ENCODE results near the gene MMP20. TPM values are rescaled to one million over a fixed set of nuclear protein-coding genes. Genes with fewer than 3 reads are reported as not detected.
"Not testable (repeated sequence)": the region's sequence is repeated elsewhere in the genome, so short reads cannot be mapped to it uniquely, and the experiment has no call there.

Gene MMP20
- polyA plus RNA-seq, 2 donors, result not detected

DNA sequence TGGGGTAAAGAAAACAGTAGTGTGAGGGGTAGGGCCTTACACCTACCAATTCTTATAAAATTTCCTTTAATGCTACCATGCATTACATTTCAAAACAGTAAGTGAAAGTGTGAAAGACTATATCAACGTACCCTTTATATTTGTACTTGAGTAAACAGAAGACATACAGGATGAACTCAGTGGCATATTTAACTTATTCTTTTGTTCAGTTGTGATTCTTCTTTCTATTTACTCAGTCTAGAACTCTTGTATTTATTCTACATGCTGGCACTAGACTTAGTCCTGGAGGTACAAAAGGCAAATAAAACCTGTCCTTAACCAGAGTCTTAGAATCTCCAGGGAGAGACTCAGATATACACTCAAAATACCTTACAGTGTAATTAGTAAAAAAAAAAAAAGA lies 4.8 kb upstream of the MMP20 start:
- WGBS, 2 donors, result 40 to 53% methylated on average over 1 of the region's 1 CpG

DNA sequence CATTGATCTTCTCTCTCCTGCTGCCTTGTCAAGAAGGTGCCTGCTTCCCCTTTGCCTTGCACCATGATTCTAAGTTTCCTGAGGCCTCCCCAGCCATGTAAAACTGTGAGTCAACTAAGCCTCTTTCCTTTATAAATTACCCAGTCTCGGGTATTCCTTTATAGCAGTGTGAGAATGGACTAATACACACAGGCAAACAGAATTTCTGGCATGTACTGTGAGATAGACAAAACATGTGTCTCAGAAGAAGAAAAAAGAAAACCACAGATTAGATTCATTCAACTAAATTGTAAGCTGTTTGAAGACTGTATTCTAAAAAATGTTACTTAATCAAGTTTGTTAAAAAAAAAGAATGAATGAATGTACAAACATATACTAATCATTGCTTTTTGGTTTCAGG lies 1.5 kb upstream of the MMP20 start:
- no peaks in the 10 kb centered on the region for H3K27me3 ChIP-seq (ENCODE audit: control insufficient read depth in 1 of 2, insufficient read depth in 2 of 2, low read length in 2 of 2)
- H3K36me3 ChIP-seq (ENCODE audit: control insufficient read depth in 2 of 2, insufficient read depth in 2 of 2, low read length in 1 of 2), result no peaks in the 10 kb centered on the region
- H3K27ac ChIP-seq (ENCODE audit: low read depth in 2 of 2, low read length in 1 of 2), result no peak overlapping the region
- H3K9me3 ChIP-seq (ENCODE audit: control insufficient read depth in 2 of 2, insufficient read depth in 1 of 2, low read depth in 1 of 2, low read length in 1 of 2), result no peaks in the 10 kb centered on the region
- H3K4me3 ChIP-seq (ENCODE audit: low read depth in 1 of 2, low read length in 2 of 2), result no peak overlapping the region
- no peaks in the 10 kb centered on the region for H3K4me1 ChIP-seq (ENCODE audit: control insufficient read depth in 2 of 2, insufficient read depth in 2 of 2, low read length in 1 of 2)
- WGBS, 2 donors, result 46 to 53% methylated on average over 1 of the region's 1 CpG

More for the DNA sequence above, 4.8 kb upstream of the MMP20 start:
- not testable (repeated sequence) for H3K4me3 ChIP-seq (ENCODE audit: low read depth in 1 of 2, low read length in 2 of 2); H3K9me3 ChIP-seq (ENCODE audit: control insufficient read depth in 2 of 2, insufficient read depth in 1 of 2, low read depth in 1 of 2, low read length in 1 of 2); H3K27ac ChIP-seq (ENCODE audit: low read depth in 2 of 2, low read length in 1 of 2); H3K4me1 ChIP-seq (ENCODE audit: control insufficient read depth in 2 of 2, insufficient read depth in 2 of 2, low read length in 1 of 2); H3K27me3 ChIP-seq (ENCODE audit: control insufficient read depth in 1 of 2, insufficient read depth in 2 of 2, low read length in 2 of 2); H3K36me3 ChIP-seq (ENCODE audit: control insufficient read depth in 2 of 2, insufficient read depth in 2 of 2, low read length in 1 of 2)

DNA sequence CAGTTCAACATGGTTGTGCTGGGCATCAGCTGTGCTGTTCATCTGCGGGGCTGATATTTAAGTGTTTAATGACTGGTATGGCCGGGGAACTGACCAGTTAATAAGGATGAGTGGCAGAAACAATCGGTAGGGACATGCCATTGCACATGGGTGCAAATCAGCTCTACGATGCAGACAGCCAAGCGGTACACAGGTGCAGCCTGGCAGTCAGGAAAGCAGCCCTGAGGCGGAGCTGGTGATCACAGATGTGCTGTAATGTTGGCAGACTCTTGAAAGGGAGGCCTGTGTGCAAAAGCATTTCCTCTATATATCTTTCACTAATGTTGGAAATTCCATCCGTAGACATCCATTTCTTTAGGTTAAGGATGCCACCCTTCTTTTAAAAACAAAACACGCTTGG lies 1.1 kb downstream of the MMP20 start:
- H3K4me3 ChIP-seq (ENCODE audit: low read depth in 1 of 2, low read length in 2 of 2), result no peak overlapping the region
- H3K36me3 ChIP-seq (ENCODE audit: control insufficient read depth in 2 of 2, insufficient read depth in 2 of 2, low read length in 1 of 2), result no peaks in the 10 kb centered on the region
- no peaks in the 10 kb centered on the region for H3K9me3 ChIP-seq (ENCODE audit: control insufficient read depth in 2 of 2, insufficient read depth in 1 of 2, low read depth in 1 of 2, low read length in 1 of 2)
- 59 to 79% methylated on average over 8 of the region's 8 CpGs for WGBS, 2 donors
- H3K4me1 ChIP-seq (ENCODE audit: control insufficient read depth in 2 of 2, insufficient read depth in 2 of 2, low read length in 1 of 2), result no peaks in the 10 kb centered on the region
- H3K27ac ChIP-seq (ENCODE audit: low read depth in 2 of 2, low read length in 1 of 2), result no peak overlapping the region
- H3K27me3 ChIP-seq (ENCODE audit: control insufficient read depth in 1 of 2, insufficient read depth in 2 of 2, low read length in 2 of 2), result no peaks in the 10 kb centered on the region

DNA sequence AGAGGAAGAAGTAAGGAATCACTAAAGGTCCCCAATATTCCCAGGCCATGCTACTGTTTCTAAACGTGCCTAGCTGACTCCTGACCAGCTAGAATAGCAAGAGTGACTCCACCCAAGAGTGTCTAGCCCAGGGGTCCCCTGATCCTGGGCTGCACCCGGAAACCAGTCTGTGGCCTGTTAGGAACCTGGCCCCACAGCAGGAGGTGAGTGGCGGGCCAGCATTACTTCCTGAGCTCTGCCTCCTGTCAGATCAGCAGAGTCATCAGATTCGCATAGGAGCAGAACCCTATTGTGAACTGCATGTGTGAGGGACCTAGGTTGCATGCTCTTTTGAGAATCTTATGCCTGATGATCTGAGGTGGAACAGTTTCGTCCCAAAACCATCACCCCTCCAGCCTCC lies 2.0 kb downstream of the MMP20 start:
- Histone ChIP-seq H3K36me3 (ENCODE audit: control insufficient read depth in 2 of 2, insufficient read depth in 2 of 2, low read length in 1 of 2) (no peaks in the 10 kb centered on the region), H3K27ac (ENCODE audit: low read depth in 2 of 2, low read length in 1 of 2) (no peak overlapping the region), H3K27me3 (ENCODE audit: control insufficient read depth in 1 of 2, insufficient read depth in 2 of 2, low read length in 2 of 2) (no peaks in the 10 kb centered on the region), H3K9me3 (ENCODE audit: control insufficient read depth in 2 of 2, insufficient read depth in 1 of 2, low read depth in 1 of 2, low read length in 1 of 2) (no peaks in the 10 kb centered on the region), H3K4me1 (ENCODE audit: control insufficient read depth in 2 of 2, insufficient read depth in 2 of 2, low read length in 1 of 2) (no peaks in the 10 kb centered on the region), H3K4me3 (ENCODE audit: low read depth in 1 of 2, low read length in 2 of 2) (no peak overlapping the region)
- WGBS, 2 donors, result 86 to 87% methylated on average over 5 of the region's 5 CpGs

DNA sequence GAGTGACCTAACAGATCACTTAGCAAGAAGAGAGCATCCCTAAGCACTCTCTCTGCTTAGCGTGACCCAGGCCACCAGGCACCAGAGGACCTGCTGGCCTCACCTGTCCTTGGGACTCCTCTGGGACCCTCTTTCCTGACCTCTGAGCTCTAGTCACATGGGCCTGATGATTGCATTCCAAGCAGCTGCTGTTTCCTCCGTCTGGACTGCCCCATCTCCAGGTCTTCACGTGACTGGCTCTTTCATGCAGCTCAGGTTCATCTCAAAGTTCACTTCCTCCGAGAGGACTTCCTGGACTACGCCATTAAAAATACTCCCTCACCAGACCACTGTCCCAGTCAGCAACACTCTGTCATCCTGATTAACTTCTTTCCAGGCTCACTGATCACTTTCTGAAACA lies 2.9 kb downstream of the MMP20 start:
- Histone ChIP-seq H3K27me3 (ENCODE audit: control insufficient read depth in 1 of 2, insufficient read depth in 2 of 2, low read length in 2 of 2) (no peaks in the 10 kb centered on the region), H3K4me1 (ENCODE audit: control insufficient read depth in 2 of 2, insufficient read depth in 2 of 2, low read length in 1 of 2) (no peaks in the 10 kb centered on the region), H3K4me3 (ENCODE audit: low read depth in 1 of 2, low read length in 2 of 2) (no peak overlapping the region), H3K36me3 (ENCODE audit: control insufficient read depth in 2 of 2, insufficient read depth in 2 of 2, low read length in 1 of 2) (no peaks in the 10 kb centered on the region), H3K9me3 (ENCODE audit: control insufficient read depth in 2 of 2, insufficient read depth in 1 of 2, low read depth in 1 of 2, low read length in 1 of 2) (no peaks in the 10 kb centered on the region), H3K27ac (ENCODE audit: low read depth in 2 of 2, low read length in 1 of 2) (no peak overlapping the region)
- WGBS, 2 donors, result 82 to 83% methylated on average over 5 of the region's 5 CpGs

DNA sequence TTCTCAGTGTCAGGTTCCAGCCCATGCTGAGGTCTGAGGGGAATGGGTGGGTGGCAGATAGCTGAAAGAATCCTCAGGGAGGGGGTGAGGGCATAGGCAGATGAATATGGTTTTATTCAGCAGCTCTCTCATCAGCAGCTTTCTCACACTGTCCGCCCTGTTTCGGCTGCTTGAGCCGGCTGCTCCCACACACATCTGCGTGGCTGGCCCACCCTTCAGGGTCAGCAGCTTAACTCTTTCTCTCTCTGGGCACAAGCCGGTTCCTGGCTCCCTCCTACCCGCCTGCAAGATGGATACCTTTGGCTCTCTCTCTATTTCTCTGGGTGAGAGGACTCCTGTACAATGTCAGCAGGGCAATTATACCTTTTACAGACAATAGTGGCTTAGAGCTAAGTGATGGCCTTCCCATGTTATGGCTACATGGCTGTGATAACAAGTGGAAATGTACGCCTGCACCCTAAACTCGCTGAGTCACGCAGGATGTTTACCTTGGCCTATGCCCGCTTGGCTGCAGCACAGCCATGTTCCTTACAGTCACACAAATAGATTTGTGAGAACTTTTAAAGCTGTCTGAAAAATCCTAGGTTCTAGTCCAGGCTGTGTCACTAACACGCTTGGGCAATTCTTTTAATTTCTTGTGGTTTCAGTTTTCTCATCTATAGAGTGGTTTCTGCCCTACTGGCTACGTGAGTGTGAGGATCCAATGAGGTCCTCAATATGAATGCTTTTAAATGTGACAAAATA lies 4.1 kb downstream of the MMP20 start:
- H3K36me3 ChIP-seq (ENCODE audit: control insufficient read depth in 2 of 2, insufficient read depth in 2 of 2, low read length in 1 of 2), result no peaks in the 10 kb centered on the region
- no peak overlapping the region for H3K27ac ChIP-seq (ENCODE audit: low read depth in 2 of 2, low read length in 1 of 2)
- 69 to 74% methylated on average over 12 of the region's 12 CpGs for WGBS, 2 donors
- H3K4me3 ChIP-seq (ENCODE audit: low read depth in 1 of 2, low read length in 2 of 2), result no peak overlapping the region
- no peaks in the 10 kb centered on the region for H3K27me3 ChIP-seq (ENCODE audit: control insufficient read depth in 1 of 2, insufficient read depth in 2 of 2, low read length in 2 of 2)
- no peaks in the 10 kb centered on the region for H3K9me3 ChIP-seq (ENCODE audit: control insufficient read depth in 2 of 2, insufficient read depth in 1 of 2, low read depth in 1 of 2, low read length in 1 of 2)
- no peaks in the 10 kb centered on the region for H3K4me1 ChIP-seq (ENCODE audit: control insufficient read depth in 2 of 2, insufficient read depth in 2 of 2, low read length in 1 of 2)

DNA sequence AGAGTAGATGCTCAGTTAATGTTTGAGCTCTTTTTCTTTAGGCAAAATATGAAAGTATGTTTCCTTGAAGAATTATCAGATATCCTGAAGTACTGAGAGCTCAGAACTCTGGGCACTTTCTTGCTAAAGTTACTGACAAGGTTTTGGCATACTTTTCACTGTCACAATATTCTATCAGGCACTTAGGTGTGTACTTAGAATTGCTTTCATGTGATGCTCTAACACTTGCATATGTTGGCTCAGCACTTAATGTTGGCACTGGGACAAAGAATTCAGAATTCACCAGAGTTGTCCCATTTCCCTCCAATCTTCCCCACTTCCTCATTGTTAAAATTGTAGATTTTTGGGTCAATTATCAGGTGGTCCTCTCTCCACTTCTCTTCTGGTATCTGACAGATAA lies 5.0 kb downstream of the MMP20 start:
- no peaks in the 10 kb centered on the region for H3K4me1 ChIP-seq (ENCODE audit: control insufficient read depth in 2 of 2, insufficient read depth in 2 of 2, low read length in 1 of 2)
- H3K4me3 ChIP-seq (ENCODE audit: low read depth in 1 of 2, low read length in 2 of 2), result no peak overlapping the region
- no peaks in the 10 kb centered on the region for H3K9me3 ChIP-seq (ENCODE audit: control insufficient read depth in 2 of 2, insufficient read depth in 1 of 2, low read depth in 1 of 2, low read length in 1 of 2)
- H3K27me3 ChIP-seq (ENCODE audit: control insufficient read depth in 1 of 2, insufficient read depth in 2 of 2, low read length in 2 of 2), result no peaks in the 10 kb centered on the region
- no peak overlapping the region for H3K27ac ChIP-seq (ENCODE audit: low read depth in 2 of 2, low read length in 1 of 2)
- no peaks in the 10 kb centered on the region for H3K36me3 ChIP-seq (ENCODE audit: control insufficient read depth in 2 of 2, insufficient read depth in 2 of 2, low read length in 1 of 2)

DNA sequence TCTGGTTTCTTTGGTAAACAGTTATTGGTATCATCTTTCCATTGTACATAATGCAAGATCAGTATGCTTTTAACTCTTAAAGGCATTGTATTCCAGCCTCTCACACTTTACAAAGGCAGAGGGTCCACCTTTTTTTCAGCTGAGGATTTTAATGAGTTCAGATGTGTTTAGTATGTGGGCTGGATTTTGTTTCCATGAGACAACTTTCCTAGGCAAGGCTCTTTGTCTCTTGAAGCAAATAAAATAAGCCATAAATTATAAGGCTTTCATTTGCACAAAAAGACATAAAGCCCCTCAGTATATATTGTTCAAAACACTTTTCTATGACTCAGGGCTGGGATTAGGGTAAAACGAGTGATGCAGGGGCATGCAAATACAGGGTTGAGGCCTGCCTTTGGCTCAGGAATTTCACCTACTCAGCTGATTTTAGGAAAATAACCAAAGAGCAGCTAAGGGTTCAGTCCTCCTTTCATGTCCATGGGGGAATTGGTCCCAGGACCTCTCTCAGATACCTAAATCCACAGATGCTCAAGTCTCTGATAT lies 7.6 kb downstream of the MMP20 start:
- H3K4me1 ChIP-seq (ENCODE audit: control insufficient read depth in 2 of 2, insufficient read depth in 2 of 2, low read length in 1 of 2), result no peaks in the 10 kb centered on the region
- H3K36me3 ChIP-seq (ENCODE audit: control insufficient read depth in 2 of 2, insufficient read depth in 2 of 2, low read length in 1 of 2), result no peaks in the 10 kb centered on the region
- no peak overlapping the region for H3K4me3 ChIP-seq (ENCODE audit: low read depth in 1 of 2, low read length in 2 of 2)
- H3K9me3 ChIP-seq (ENCODE audit: control insufficient read depth in 2 of 2, insufficient read depth in 1 of 2, low read depth in 1 of 2, low read length in 1 of 2), result no peaks in the 10 kb centered on the region
- no peaks in the 10 kb centered on the region for H3K27me3 ChIP-seq (ENCODE audit: control insufficient read depth in 1 of 2, insufficient read depth in 2 of 2, low read length in 2 of 2)
- 39 to 52% methylated on average over 1 of the region's 1 CpG for WGBS, 2 donors
- no peak overlapping the region for H3K27ac ChIP-seq (ENCODE audit: low read depth in 2 of 2, low read length in 1 of 2)

DNA sequence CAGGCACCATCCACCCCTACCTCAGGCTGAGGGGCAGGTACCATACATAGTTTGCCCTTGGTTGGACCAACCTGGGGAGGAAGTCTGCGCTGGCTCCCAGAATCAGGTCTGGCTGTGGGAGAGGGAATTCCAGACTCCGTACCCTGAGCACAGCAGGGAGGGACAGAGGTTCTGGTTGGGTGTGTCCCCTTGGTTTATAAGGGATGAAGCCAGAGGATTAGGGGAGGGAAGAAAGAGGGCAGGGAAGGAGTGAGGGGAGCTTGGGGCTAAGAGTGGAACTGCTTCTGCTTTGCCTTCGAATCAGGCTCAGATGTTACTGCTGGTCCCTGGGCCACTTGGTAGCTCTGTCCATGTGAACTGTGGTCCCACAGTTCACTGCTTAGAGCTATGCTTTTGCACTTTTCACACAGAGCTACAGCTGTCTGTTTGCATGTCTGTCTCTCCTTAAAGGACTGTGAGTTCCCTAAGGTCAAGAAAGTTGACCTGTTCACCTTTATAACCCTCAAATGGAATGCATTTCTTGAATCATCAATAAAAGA lies 9.2 kb downstream of the MMP20 start:
- H3K4me1 ChIP-seq (ENCODE audit: control insufficient read depth in 2 of 2, insufficient read depth in 2 of 2, low read length in 1 of 2), result no peaks in the 10 kb centered on the region
- H3K4me3 ChIP-seq (ENCODE audit: low read depth in 1 of 2, low read length in 2 of 2), result no peak overlapping the region
- no peaks in the 10 kb centered on the region for H3K9me3 ChIP-seq (ENCODE audit: control insufficient read depth in 2 of 2, insufficient read depth in 1 of 2, low read depth in 1 of 2, low read length in 1 of 2)
- no peaks in the 10 kb centered on the region for H3K36me3 ChIP-seq (ENCODE audit: control insufficient read depth in 2 of 2, insufficient read depth in 2 of 2, low read length in 1 of 2)
- H3K27ac ChIP-seq (ENCODE audit: low read depth in 2 of 2, low read length in 1 of 2), result no peak overlapping the region
- 84% methylated on average over 3 of the region's 3 CpGs for WGBS, 2 donors
- H3K27me3 ChIP-seq (ENCODE audit: control insufficient read depth in 1 of 2, insufficient read depth in 2 of 2, low read length in 2 of 2), result no peaks in the 10 kb centered on the region

Measured in esophagus (tissue), 2 donors.